NOMO-1 treated with dmso at 0.1 percent for 144 hours (cell line): Measurements from ENCODE around the gene GAB2.
"Not testable (repeated sequence)": the region's sequence is repeated elsewhere in the genome, so short reads cannot be mapped to it uniquely, and the experiment has no call there.

Source experiments
- DNase-seq: peaks from one replicate; lab custom pipeline; 2025; ENCODE audit not compliant: unreplicated experiment; lab: John Stamatoyannopoulos, UW

The GAB2 gene

GRCh38 chr11:78193806-78194205 is 223.8 kb downstream of the GAB2 start:
- no peak for DNase-seq

- no peak for DNase-seq
Observed at GRCh38 chr11:78192911-78193351, 224.7 kb downstream of the GAB2 start.

GRCh38 chr11:78192223-78192719 is 225.3 kb downstream of the GAB2 start:
- no peak for DNase-seq

- DNase-seq, result no peak
Observed at GRCh38 chr11:78190871-78191538, 226.6 kb downstream of the GAB2 start.

GRCh38 chr11:78190374-78190773 is 227.2 kb downstream of the GAB2 start:
- DNase-seq, result no peak

GRCh38 chr11:78189851-78190250 is 227.8 kb downstream of the GAB2 start:
- DNase-seq, result no peak

- DNase-seq, result no peak
Observed at GRCh38 chr11:78189174-78189724, 228.4 kb downstream of the GAB2 start.

- peak; percentile 99 for DNase-seq
Observed at GRCh38 chr11:78188286-78189173, 229.1 kb downstream of the GAB2 start, which contains the start of the genes KCTD21 and USP35. Gene KCTD21, minus strand, starts transcription at chr11:78188626. Its CDS starts 14,072 bp downstream, at chr11:78174554. Gene USP35, plus strand, starts transcription at chr11:78188919. Its CDS starts 7,327 bp downstream, at chr11:78196246.

- DNase-seq, result peak; percentile 99
Observed at GRCh38 chr11:78187366-78188285, 230.0 kb downstream of the GAB2 start.

GRCh38 chr11:78181185-78181584 is 236.4 kb downstream of the GAB2 start:
- DNase-seq, result no peak

- no peak for DNase-seq
Observed at GRCh38 chr11:78180751-78181150, 236.9 kb downstream of the GAB2 start.

- no peak for DNase-seq
Observed at GRCh38 chr11:78179459-78180071, 238.1 kb downstream of the GAB2 start.

- no peak for DNase-seq
Observed at GRCh38 chr11:78177216-78177615, 240.4 kb downstream of the GAB2 start.

GRCh38 chr11:78176605-78177141 is 240.9 kb downstream of the GAB2 start:
- DNase-seq, result no peak

- not testable (repeated sequence) for DNase-seq
Observed at GRCh38 chr11:78175862-78176261, 241.8 kb downstream of the GAB2 start.

GRCh38 chr11:78171951-78172350 is 245.7 kb downstream of the GAB2 start:
- no peak for DNase-seq

- DNase-seq, result no peak
Observed at GRCh38 chr11:78170874-78171549, 246.6 kb downstream of the GAB2 start.

GRCh38 chr11:78170413-78170812 is 247.2 kb downstream of the GAB2 start:
- DNase-seq, result no peak
